NCI-H128 (cell line): Measurements from ENCODE around the gene CDH10.

Experiments used
- DNase-seq: peaks from one replicate; lab custom pipeline; 2025; ENCODE audit not compliant: unreplicated experiment; lab: John Stamatoyannopoulos, UW

The CDH10 gene

GRCh38 chr5:24606971-24607370 lies 37.8 kb downstream of the CDH10 start:
- no peak for DNase-seq

GRCh38 chr5:24602188-24602587 lies 42.6 kb downstream of the CDH10 start:
- no peak for DNase-seq

GRCh38 chr5:24598956-24599355 lies 45.8 kb downstream of the CDH10 start:
- DNase-seq, result peak; percentile 22

GRCh38 chr5:24595329-24595728 lies 49.4 kb downstream of the CDH10 start:
- no peak for DNase-seq

GRCh38 chr5:24591426-24591825 lies 53.4 kb downstream of the CDH10 start:
- DNase-seq, result no peak

GRCh38 chr5:24589566-24589965 lies 55.2 kb downstream of the CDH10 start:
- no peak for DNase-seq

- no peak for DNase-seq
Measured at GRCh38 chr5:24585751-24586150, 59.0 kb downstream of the CDH10 start.

- no peak for DNase-seq
Measured at GRCh38 chr5:24571302-24571701, 73.5 kb downstream of the CDH10 start.

GRCh38 chr5:24566933-24567332 lies 77.8 kb downstream of the CDH10 start:
- DNase-seq, result no peak

- DNase-seq, result no peak
Measured at GRCh38 chr5:24555229-24555628, 89.5 kb downstream of the CDH10 start.

- DNase-seq, result peak; percentile 22
Measured at GRCh38 chr5:24547132-24547531, 97.6 kb downstream of the CDH10 start.

GRCh38 chr5:24539613-24540012 lies 105.2 kb downstream of the CDH10 start:
- no peak for DNase-seq

GRCh38 chr5:24538346-24538745 lies 106.4 kb downstream of the CDH10 start:
- no peak for DNase-seq

- DNase-seq, result no peak
Measured at GRCh38 chr5:24535646-24536045, 109.1 kb downstream of the CDH10 start.

- DNase-seq, result no peak
Measured at GRCh38 chr5:24530906-24531305, 113.9 kb downstream of the CDH10 start.

- DNase-seq, result no peak
Measured at GRCh38 chr5:24525414-24525813, 119.4 kb downstream of the CDH10 start.

- DNase-seq, result no peak
Measured at GRCh38 chr5:24512423-24512822, 132.4 kb downstream of the CDH10 start.

GRCh38 chr5:24510523-24510988 lies 134.2 kb downstream of the CDH10 start:
- DNase-seq, result no peak

- DNase-seq, result no peak
Measured at GRCh38 chr5:24509943-24510342, 134.8 kb downstream of the CDH10 start.

- no peak for DNase-seq
Measured at GRCh38 chr5:24505258-24505657, 139.5 kb downstream of the CDH10 start.

- no peak for DNase-seq
Measured at GRCh38 chr5:24497591-24498157, 147.1 kb downstream of the CDH10 start.

GRCh38 chr5:24497145-24497544 lies 147.6 kb downstream of the CDH10 start:
- DNase-seq, result no peak

GRCh38 chr5:24496268-24496667 lies 148.5 kb downstream of the CDH10 start:
- no peak for DNase-seq
